HL-60/S4 treated with phorbol 12-myristate 13-acetate at 8.2 ng/mL for 4 days and 3 days (cell line): ENCODE data around the gene TNIK.
"Not testable (repeated sequence)": the region's sequence is repeated elsewhere in the genome, so short reads cannot be mapped to it uniquely, and the experiment has no call there.

Experiments
- in situ Hi-C: fragments of 300-500 bp; cut with MboI; formaldehyde crosslinking; loops from 2 replicates; pipeline ENCODE4 v1.15.0; 2022; ENCODE audit warnings: low sequenced_read_pairs

Gene TNIK

GRCh38 chr3:171470714-171471227 lies 10.6 kb upstream of the TNIK start:
- in situ Hi-C loops = no loop called here

- in situ Hi-C loops = no loop called here
Observed at GRCh38 chr3:171469376-171469775, 9.2 kb upstream of the TNIK start.

DNA sequence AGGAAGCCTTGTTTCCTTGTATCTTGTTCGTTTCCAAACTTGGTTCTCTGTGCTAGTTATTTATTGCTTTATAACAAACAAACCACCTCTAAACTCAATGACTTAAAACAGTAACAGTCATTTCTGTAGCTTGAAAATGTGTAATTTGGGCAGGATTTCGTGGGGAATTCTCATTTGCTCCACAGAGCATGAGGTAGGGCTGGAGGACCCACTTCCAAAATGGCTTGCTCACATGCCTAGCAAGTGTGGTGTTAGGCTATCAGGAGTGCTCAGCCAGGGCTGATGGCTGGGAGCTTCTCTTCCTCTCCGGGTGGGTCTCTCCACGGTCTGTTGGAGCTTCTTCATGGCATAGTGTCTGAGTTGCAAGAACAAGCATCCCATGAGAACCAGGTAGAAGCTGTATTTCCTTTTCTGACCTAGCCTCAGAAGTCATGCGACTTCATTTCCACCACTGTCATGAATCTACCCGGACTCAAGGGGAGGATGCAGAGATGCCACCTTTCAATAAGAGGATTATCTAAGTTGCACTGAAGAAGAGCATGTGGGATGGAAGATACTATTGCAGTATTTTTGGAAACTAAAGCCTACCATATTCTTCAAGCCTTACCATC lies 8.2 kb upstream of the TNIK start:
- in situ Hi-C loops = no loop called here

DNA sequence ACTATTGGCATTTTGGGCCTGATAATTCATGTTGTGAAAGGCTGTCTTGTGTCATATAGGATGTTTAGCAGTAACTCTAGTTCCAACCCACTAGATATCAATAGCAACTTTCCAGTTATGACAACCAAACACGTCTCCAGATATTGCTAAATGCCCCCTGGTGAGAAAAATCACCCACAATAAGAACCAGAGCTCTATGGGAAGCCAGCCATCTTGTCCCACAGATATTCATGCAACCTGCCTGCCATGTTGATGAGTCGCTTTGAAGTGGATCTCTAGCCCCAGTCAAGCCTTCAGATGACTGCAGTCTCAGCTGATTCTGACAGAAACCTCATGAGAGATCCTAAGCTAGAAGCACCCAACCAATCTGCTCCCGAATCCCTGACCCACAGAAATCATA lies 5.6 kb upstream of the TNIK start:
- in situ Hi-C loops = no loop called here

GRCh38 chr3:171464462-171464861 lies 4.3 kb upstream of the TNIK start:
- in situ Hi-C loops = no loop called here

GRCh38 chr3:171462224-171462623 lies 2.0 kb upstream of the TNIK start:
- in situ Hi-C loops = no loop called here

DNA sequence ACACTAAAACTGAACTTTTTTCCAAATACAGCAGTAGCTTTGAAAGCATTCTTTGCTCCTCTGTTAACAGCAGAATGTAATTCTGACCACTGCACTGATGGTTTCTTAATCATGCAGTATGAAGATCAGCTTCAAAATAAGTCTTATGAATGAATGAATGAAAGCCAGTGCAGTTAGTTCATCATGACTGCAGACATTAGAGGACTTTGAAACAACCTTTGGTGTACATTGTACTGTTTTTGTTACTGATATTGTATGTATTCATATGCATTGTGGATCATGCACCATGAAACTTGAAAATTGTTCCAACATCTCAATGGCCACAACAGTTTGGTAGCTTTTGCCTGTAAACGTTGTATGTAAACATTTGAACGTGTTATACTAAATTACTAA lies 1.3 kb upstream of the TNIK start:
- in situ Hi-C loops = no loop called here

GRCh38 chr3:171460725-171461524 lies 720 bp upstream of the TNIK start:
- in situ Hi-C loops = no loop called here

- in situ Hi-C loops = no loop called here
Observed at GRCh38 chr3:171459137-171459941, 866 bp downstream of the TNIK start.

DNA sequence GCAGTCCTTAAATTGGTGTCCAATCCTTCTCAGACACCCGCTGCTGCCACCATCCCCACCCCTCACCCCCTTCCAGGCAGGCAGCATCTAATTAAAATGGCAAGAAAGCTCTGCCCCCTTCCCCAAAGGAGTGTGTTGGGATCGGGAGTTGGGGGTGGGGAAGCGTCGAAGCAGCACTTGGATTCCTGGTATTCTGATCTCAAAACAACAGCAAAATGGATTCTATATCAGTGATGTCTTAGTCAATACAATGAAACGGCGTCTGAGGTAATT lies 1.4 kb downstream of the TNIK start:
- in situ Hi-C loops = no loop called here

GRCh38 chr3:171458071-171458863 lies 1.9 kb downstream of the TNIK start:
- in situ Hi-C loops = no loop called here

GRCh38 chr3:171457607-171458061 lies 2.6 kb downstream of the TNIK start:
- in situ Hi-C loops = no loop called here

- in situ Hi-C loops = no loop called here
Observed at GRCh38 chr3:171456765-171457606, 3.2 kb downstream of the TNIK start.

DNA sequence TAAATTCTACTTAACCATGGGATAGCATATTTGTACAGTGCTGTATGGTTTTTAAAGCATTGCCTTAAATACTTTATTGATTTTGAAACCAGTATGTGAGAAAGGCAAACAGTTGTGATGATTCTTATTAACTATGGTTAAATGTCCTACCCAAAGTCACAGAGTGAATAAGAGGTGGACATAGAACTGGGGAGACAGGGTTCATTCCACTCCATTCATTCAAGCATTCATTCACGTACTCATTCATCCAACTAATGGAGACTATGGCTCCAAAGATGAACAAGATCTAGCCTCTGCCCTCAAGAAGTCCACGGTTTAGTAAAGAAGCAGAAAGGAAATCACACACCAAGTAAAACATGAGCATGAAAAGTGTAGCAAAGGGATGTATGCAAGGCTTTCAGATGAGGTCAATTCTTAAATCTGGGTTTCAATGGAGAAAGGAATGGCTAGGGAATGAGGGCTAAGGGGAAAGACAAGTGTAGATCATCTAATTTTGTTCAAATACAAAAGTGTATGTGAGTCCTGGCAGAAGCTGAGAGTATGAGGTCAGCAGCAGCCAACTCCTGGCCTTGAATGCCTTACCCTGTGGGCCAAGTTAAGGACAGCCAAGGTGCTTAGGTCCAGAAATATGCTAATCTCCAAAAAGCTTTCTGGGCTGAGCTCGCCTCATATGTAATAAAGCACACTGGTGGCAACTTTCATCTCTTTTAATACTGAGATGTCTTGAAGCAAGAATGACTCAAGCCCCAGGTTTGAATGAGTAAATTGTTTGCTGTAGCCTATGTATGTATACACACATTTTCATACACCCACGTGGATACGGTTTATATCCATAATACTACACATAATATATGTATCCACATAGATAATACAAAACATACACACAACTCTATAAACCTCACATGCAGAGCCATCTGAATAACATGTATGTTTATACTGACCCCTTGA lies 4.3 kb downstream of the TNIK start:
- in situ Hi-C loops = no loop called here

- in situ Hi-C loops = no loop called here
Observed at GRCh38 chr3:171454041-171454440, 6.2 kb downstream of the TNIK start.

DNA sequence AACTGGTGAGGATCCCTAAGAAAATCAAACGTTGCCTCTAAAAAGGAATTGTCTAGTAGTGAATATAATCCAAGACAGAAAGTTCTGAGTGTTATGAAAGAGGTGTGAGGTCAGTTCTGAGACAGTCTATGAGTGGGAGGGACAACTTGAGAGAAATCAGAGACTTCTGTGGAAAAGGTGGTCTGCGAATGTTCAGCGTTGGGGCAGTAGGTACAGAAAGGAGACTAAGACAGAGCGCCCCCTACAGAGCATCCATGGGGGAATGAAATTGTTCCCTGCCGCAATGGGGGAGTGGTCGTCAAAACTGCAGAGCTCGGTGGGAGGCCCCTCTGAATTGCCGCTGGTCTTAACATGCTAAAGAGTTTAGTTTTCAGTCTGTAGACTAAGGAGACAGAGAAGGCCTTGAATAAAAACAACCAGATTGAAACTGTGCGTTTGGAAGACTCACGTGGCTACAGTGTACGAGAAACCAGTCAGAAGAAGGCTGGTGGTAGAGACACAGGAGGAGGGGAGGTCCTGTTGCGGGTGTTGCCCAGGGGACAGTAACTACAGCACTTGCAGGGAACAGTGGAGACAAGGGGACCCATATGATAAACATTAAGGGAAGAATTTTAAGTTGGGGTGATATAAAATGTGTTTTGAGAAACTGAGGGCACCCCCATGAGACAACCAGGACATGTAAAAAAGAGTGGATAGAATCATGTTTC lies 6.9 kb downstream of the TNIK start:
- in situ Hi-C loops = no loop called here

DNA sequence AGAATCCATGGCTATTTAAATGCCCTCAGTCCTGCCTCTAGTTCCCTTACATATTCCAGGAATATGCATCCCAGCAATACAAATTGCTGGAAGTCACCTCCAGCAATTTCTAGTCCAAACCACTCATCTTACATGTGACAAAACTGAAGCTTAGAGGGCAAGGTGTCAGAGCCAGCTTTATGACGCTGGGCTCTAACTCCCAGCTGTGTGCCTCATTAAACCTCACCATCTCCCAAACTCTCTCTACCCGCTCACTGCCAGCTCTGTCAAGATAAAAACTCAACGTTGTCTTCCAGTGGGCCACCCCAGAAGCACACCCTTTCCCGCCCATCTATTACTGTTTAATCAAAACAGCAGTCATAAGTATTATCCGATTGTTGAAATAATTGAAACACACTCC lies 7.9 kb downstream of the TNIK start:
- in situ Hi-C loops = no loop called here

GRCh38 chr3:171451915-171452314 lies 8.3 kb downstream of the TNIK start:
- in situ Hi-C loops = no loop called here

DNA sequence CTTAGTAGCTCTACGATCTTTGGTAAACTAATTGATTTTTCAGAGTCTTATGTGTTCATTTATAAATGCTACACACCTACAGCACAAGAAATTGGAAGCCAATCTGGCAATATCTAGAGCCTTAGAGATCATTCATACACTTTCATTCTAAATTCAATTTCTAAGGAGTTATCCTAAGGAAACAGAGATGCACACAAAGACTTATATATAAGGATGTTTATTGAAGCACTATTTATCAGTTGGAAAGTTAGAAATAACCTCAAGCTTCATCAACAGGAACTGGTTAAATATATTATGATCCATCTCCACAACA lies 12.7 kb downstream of the TNIK start:
- in situ Hi-C loops = not testable (repeated sequence)
